HG02610 (cell line): Measurements from ENCODE around the gene PNCK.

Experiments
- ATAC-seq: cut with Tn5 transposase; IDR thresholded peaks from one replicate; pipeline ENCODE4 v1.9.1; 2021; ENCODE audit warnings: mild to moderate bottlenecking, moderate library complexity; ENCODE audit not compliant: unreplicated experiment

Gene PNCK

DNA sequence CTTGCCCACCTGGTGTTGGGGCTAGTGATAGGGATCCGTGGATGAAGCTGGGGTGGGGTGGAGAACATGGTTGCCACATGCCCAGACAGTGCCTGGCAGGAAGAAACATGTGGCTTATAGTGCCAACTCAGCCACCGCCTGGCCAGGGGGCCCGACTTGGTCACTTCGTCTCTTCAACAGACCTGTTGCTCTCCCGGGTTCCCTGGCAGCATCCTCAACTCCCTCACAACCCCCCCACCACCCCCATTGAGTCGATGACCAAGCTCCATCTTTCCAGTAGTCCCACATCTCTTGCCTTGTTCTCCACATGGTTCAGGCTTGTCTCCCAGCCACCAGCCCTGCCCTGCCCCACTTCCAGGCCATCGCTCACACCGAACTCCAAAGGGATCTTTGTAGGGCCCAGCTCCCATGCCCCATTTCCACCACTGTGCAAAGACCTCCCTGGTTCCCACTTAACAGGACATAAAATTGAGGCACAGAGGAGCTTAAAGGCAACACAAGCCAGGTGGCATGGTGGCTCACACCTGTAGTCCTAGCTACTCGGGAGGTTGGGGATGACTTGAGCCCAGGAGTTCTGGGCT lies 7.8 kb downstream of the PNCK start:
- no peak for ATAC-seq

- no peak for ATAC-seq
Measured at GRCh38 chrX:153662266-153662665, 11.3 kb downstream of the PNCK start.

DNA sequence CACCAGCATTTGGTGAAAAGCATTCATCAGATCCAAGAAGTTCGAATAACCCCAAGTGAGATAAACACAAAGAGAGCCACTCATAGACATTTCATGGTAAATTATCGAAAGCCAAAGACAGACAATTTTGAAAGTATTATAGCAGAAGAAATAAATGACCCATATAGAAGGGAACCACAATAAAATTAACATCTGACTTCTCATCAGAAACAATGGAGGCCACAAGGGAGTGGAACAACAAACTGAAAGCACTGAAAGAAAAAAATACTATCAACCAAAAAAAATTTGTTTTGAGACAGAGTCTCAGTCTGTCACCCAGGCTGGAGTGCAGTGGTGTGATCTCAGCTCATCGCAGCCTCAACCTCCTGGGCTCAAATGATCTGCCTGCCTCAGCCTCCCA lies 14.3 kb downstream of the PNCK start:
- no peak for ATAC-seq

DNA sequence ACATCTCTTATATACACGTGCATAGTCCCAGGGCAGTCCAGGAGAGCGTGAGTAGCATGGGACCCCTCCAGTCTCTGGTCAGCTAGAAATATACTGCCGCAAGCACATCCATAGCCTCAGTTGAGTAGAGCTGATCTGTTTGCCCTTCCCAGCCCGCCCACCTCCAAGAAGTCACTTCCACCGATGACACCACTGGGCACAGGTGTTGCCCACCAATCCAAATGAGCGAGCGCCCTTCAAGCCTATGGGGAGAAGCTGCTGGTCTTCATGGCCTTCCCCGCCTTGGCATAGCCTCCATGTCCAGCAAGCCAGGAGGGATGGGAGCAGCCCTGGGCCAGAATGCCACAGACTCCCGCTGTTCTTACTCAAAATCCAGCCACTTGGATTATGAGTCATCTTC lies 16.5 kb downstream of the PNCK start:
- ATAC-seq, result no peak

GRCh38 chrX:153653556-153653955 lies 20.1 kb downstream of the PNCK start:
- ATAC-seq, result no peak

GRCh38 chrX:153651540-153652079 lies 22.0 kb downstream of the PNCK start:
- no peak for ATAC-seq

DNA sequence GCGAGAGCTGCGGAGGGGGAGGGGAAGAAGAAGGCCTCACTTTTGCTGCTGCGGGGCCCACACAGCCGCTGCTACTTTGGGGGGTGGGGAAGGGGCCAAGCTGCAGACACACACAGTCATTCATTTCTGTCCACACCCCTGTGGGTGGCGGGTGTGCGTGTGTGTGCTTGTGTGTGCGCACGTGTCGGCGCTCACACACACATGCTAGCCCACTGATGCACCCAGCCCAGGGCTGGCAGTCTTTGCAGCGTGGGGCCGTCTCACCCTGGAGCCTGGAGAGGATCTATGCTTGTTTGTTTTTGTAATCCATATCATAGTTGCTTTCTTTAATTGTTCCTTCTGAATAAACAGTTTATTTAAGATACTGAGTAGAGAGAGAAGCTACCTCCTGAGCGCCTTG lies 22.7 kb downstream of the PNCK start:
- ATAC-seq, result no peak

DNA sequence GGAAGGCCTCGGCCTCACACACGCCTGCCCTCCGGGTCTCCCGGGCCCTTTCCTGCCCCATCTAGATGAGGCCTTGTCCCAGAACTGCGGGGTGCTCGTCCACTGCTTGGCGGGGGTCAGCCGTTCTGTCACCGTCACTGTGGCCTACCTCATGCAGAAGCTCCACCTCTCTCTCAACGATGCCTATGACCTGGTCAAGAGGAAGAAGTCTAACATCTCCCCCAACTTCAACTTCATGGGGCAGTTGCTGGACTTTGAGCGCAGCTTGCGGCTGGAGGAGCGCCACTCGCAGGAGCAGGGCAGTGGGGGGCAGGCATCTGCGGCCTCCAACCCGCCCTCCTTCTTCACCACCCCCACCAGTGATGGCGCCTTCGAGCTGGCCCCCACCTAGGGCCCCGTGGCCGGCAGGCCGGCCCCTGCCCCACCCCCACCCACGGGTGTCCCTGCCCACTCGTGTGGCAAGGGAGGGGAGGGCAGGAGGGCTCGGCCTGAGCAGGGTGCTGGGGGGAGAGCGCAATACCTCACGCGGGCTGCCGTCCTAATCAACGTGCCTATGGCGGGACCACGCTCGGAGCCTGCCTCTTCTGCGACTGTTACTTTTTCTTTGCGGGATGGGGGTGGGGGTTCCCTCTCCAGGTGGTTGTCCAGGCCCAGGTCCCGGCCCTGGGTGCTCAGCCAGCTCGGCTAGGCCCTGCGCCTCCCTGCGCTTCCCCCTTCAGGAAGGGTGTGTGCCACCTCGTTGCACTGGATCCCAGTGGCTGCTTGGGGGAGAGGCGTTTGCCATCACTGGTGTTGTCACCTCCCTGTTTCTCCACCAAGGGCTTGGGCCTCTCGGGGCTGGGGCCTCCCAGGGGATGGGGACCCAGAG lies 23.5 kb downstream of the PNCK start:
- no peak for ATAC-seq

- no peak for ATAC-seq
Measured at GRCh38 chrX:153649178-153649914, 24.3 kb downstream of the PNCK start.

DNA sequence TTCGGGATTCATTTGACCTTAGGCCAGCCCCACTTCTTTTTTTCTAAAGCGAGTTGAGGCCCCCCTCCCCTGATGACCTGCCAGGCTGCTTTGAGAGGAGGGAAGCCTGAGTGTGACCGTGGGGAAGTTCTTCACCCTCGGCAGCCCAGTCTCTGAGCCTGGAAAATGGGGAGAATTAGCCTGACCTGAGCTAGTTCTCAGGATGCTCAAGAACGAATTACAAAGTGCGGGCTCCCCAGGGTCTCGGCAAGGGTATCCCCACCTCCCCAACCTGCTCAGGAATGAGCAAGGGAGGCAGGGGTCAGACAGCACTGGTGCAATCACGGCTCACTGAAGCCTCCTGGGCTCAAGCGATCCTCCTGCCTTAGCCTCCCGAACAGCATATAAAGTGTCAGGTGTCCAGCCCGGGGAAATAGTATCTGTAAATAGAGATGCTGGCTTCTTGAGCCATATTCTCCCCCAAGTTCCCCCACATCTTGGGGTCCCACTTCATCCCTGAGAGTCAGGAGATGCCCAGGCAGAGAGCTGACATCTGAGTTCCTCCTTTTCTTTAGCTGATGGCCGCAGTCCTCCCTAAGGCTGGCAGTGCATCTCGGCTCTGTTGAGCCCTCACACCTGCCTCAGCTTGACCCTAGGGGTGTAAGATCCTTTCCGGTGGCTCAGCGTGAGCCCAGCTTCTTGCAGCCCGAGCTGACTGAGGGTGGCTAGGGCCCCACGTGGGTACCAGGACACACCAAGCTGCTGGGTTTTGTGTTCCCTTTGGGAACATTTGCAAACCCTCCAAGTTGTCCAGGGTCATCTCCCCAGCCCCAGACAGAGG lies 25.0 kb downstream of the PNCK start:
- ATAC-seq, result no peak

GRCh38 chrX:153647461-153648357 lies 25.9 kb downstream of the PNCK start:
- ATAC-seq, result no peak

GRCh38 chrX:153646620-153647373 lies 26.8 kb downstream of the PNCK start, which contains the start of gene DUSP9:
TSS of gene DUSP9 (plus strand) at chrX:153647203. CDS start at chrX:153647954, 751 bp downstream.
- ATAC-seq, result no peak

GRCh38 chrX:153645921-153646488 lies 27.6 kb downstream of the PNCK start:
- ATAC-seq, result no peak

DNA sequence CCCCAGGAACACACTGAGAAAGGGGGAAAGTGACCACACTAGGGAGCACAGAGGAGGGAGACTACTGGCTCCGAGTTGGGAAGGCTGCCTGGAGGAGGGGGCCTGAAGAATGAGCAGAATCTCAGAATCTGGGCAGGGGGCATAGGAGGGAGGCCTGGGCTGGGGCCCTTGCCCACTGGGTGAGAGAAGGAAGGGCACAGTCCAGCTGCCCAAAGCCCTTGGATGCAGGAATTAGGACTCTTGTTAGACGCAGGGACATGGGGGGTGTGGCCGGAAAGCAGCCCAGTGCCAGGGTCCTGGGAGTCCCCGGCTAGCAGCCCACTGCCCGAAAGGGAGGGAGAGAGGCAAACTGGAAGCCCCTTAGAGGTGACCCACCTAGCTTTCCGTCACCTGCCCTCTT lies 28.5 kb downstream of the PNCK start:
- no peak for ATAC-seq

DNA sequence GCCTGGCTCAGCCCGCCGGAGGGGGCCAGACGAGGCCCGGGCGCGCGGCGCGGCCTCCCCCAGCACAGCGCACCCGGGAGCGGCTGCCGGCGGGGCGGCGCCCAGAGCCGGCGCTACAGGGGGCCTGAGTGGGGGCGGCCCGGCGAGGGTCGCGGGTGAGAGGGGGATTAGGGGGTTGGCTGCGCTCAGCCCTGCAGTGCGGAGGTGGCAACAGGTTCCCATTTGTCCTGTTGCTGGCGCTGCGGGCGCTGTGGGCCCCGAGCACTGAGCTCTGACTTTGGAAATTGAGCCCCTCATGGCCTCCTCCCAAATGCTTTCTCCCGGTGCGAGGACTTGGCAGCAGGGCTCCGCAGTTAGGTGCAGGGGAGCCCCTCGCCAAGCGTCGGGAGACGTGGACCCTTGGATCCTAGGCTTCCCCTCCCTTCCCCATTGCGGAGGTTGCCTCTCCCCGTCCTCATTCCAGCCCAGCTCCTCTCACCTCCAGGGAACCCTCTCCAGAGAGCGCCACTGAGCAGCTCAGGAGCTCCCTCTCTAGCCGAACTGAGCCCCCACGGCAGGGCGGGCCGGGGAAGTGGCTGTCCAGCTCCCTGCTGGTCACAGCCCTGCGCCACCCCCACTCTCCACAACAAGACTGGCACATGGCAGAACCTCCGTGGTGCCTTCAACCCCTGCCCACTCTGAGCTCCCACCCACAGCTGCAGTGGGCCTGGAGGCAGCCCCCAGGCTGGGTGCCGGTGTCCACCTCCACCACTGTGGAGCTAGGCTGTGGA lies 29.1 kb downstream of the PNCK start:
- ATAC-seq, result no peak

DNA sequence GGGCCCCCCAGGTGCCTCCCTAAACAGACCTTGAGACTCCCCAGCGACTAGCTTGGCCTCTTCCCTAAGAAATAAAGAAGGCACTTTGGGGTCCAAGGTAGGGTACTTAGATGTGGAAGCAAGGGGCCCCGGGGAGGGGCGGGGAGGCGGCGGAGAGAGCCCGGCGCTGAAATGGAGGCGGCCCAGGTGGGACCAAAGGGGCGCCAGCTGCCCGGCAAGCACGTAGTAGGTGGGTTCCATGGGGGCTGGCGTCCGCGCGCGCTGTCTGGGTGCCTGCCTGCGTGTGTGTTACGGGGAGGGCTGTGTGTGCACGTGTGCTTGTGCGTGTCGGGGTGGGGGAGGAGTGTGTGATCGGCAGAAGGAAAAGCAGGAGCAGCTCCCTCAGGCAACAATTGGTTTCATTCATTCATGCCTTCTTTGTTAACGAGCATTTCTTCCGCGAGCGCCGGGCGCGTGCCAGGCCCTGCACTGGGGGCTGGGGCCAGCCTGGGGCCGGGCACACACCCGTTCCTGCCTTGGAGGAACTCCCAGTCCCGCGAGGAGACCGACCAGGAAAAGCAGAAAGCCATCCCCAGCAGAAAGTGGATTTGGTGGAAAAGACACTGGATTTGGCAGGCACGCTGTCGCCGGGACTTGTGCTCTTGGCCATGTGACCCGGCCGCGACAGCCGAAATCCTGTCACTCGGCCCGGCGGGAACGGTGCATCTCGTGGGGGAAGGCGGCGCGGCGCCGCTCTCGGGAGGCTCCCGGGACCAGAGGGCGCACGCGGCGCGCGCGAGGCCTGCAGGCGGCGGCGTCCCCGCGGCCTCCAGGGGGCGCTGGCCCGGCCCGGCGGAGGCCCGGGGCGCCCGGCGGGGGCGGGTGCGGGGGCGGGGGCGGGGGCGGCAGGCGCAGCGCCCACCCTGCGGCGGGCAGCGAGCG lies 29.9 kb downstream of the PNCK start:
- no peak for ATAC-seq
